NT2/D1 (cell line): ENCODE results near the gene ADCY9.

ENCODE experiments used
- SUZ12 ChIP-seq: IDR thresholded peaks from 2 replicates; pipeline ENCODE4 v1.6.1; 2011; ENCODE audit not compliant: insufficient read length, insufficient read depth; ENCODE audit errors: extremely low read depth
- YY1 ChIP-seq: IDR thresholded peaks from 2 replicates; pipeline ENCODE4 v1.6.1; 2011; ENCODE audit not compliant: insufficient read length, insufficient read depth
- ZNF274 ChIP-seq: IDR thresholded peaks from 2 replicates; pipeline ENCODE4 v1.6.1; 2011; ENCODE audit warnings: mild to moderate bottlenecking, low read depth, low read length

GRCh38 chr16:3954411-3954921 lies 161.8 kb downstream of the ADCY9 start:
- no peak for TF ChIP-seq ZNF274
- no peak for TF ChIP-seq YY1
- TF ChIP-seq SUZ12, result no peak
